ENCODE data around the gene CASP2.

GRCh38 chr7:143250822-143251221 is 37.3 kb upstream of the CASP2 start:
- TF ChIP-seq CTCF (IDR thresholded peaks at IDR 0.05) (no peak), POLR2A (IDR thresholded peaks at IDR 0.05) (no peak)

All from heart left ventricle (tissue), 13 donors.